ENCODE data around the gene ATG101. TPM values are rescaled to one million over a fixed set of nuclear protein-coding genes. Genes with fewer than 3 reads are reported as not detected.

Gene ATG101
- total and polyA plus RNA-seq, 2 of the 13 experiments (the other 11 are each of a cell fraction or from before 2014, with no cell fraction given), result 58.2 to 67.7 TPM

- no peak for FAIRE-seq
- intact Hi-C loops (cut with micrococcal nuclease; ENCODE audit: unreplicated experiment), result no loop called here
- Histone ChIP-seq H4K20me1 (ENCODE audit: insufficient read depth, low read length) (no peaks in the 10 kb centered on the region), H2AFZ (ENCODE audit: low read length) (no peak overlapping the region), H3K79me2 (ENCODE audit: insufficient read depth, low read length) (no peaks in the 10 kb centered on the region), H3K27me3 (ENCODE audit: control insufficient read depth in 1 of 2, insufficient read depth in 2 of 2, low read length in 2 of 2) (peaks cover 12 to 55% of the 10 kb centered on the region in 2 experiments), H3K27ac (ENCODE audit: extremely low read length, insufficient read depth, low read length) (no peak overlapping the region), H3K36me3 (replicated peaks in 1 of 2; ENCODE audit: control insufficient read depth in 1 of 2, insufficient read depth in 2 of 2, low read length in 2 of 2) (no peaks in the 10 kb centered on the region), H3K4me1 (ENCODE audit: insufficient read depth, low read length) (peaks cover 40% of the 10 kb centered on the region), H3K9me3 (ENCODE audit: low read length) (no peaks in the 10 kb centered on the region), H3K4me2 (ENCODE audit: low read depth, low read length) (no peak overlapping the region), H3K9ac (ENCODE audit: insufficient read depth, low read depth, low read length) (no peak overlapping the region), H3K4me3 (replicated peaks in 1 of 3; ENCODE audit: insufficient read depth in 1 of 3, low read depth in 2 of 3, low read length in 3 of 3) (no peak overlapping the region; a peak in 1 of 6 replicates)
- BruUV-seq (replicated peaks), result no TSS peak
- CTCF ChIA-PET (ENCODE audit: low intra/inter-chr PET ratio, low total read pairs), result no interaction called here
- in situ Hi-C loops (cut with HindIII; ENCODE audit: extremely low pct_ligation_motif_present, low pct_unique_long_range_greater_than_20kb), result no loop called here
- POLR2A ChIA-PET, result no interaction called here
- 27% methylated on average over 20 of the region's 22 CpGs for WGBS (ENCODE audit: low lambda C conversion rate)
- DNase-seq (ENCODE audit: low spot score), result no peak
- no peak for ATAC-seq
- TF ChIP-seq ZNF350 (CRISPR knock-in tag; IDR thresholded peaks at IDR 0.05; ENCODE audit: borderline replicate concordance, low read depth), result no peak
- TF ChIP-seq SALL2 (CRISPR knock-in tag; IDR thresholded peaks at IDR 0.05), result no peak
Measured at GRCh38 chr12:52086944-52087835, 17.4 kb downstream of the ATG101 start.

DNA sequence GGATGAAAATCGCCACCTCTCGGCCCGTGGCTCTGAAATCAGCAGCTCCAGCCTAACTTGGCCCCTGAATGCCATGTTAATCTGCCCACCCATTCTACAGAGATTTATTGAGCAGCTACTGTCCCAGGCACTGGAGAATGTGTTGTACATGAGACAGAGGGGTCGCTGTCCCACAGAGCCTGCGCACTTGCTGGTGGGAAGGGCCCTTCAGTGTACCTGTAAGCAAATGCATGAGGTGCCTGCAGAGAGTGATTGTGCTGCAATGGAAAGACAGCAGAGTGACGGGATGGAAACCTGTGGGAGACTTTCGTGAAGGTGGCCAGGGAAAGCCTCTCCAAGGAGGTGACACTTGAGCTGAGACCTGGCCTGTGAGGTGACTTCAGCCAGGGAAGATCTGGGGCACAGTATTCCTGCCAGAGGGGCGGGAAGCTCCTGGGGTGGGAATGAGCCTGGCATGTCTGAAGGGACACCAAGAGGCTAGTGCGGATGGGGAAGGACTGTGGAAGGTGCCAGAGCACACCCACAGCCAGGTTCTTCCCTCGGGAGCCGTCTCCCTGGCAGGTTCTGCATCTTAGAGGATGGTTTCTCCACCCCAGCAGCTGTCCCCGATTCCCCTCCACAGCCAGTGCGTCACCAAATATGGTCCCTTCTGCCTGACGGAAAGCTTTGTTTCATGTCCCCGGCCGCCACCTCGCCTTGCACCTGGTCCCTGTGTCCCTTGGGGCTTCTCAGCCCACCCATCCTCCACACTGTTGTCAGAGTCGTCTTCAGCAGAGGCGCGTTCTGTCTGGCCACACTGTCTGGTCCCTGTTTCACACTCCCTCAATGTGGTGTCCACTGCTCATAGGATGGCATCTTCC is 18.4 kb downstream of the ATG101 start:
- BruUV-seq (replicated peaks), result no TSS peak
- TF ChIP-seq ZNF468 (CRISPR knock-in tag; IDR thresholded peaks at IDR 0.05) (no peak), SIN3B (IDR thresholded peaks at IDR 0.05; ENCODE audit: low read length) (no peak), KMT2B (CRISPR knock-in tag; IDR thresholded peaks at IDR 0.05) (no peak), CTCF (CRISPR knock-in tag; IDR thresholded peaks at IDR 0.05) (peak; percentile 41), HDAC6 (IDR thresholded peaks at IDR 0.05; ENCODE audit: low read depth, low read length) (no peak), ZNF282 (IDR thresholded peaks at IDR 0.05; ENCODE audit: partially characterized antibody) (no peak)
- TF ChIP-seq, protein P1, sequence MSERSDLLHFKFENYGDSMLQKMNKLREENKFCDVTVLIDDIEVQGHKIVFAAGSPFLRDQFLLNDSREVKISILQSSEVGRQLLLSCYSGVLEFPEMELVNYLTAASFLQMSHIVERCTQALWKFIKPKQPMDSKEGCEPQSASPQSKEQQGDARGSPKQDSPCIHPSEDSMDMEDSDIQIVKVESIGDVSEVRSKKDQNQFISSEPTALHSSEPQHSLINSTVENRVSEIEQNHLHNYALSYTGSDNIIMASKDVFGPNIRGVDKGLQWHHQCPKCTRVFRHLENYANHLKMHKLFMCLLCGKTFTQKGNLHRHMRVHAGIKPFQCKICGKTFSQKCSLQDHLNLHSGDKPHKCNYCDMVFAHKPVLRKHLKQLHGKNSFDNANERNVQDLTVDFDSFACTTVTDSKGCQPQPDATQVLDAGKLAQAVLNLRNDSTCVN (CRISPR knock-in tag; IDR thresholded peaks at IDR 0.05; ENCODE audit: borderline replicate concordance), result no peak
- Histone ChIP-seq H3K79me2 (ENCODE audit: insufficient read depth, low read length) (no peaks in the 10 kb centered on the region), H3K9ac (ENCODE audit: insufficient read depth, low read depth, low read length) (no peak overlapping the region), H3K27ac (ENCODE audit: extremely low read length, insufficient read depth, low read length) (no peak overlapping the region), H3K9me3 (ENCODE audit: low read length) (no peaks in the 10 kb centered on the region), H3K4me1 (ENCODE audit: insufficient read depth, low read length) (peaks cover 37% of the 10 kb centered on the region), H3K36me3 (replicated peaks in 1 of 2; ENCODE audit: control insufficient read depth in 1 of 2, insufficient read depth in 2 of 2, low read length in 2 of 2) (no peaks in the 10 kb centered on the region), H4K20me1 (ENCODE audit: insufficient read depth, low read length) (no peaks in the 10 kb centered on the region), H3K27me3 (ENCODE audit: control insufficient read depth in 1 of 2, insufficient read depth in 2 of 2, low read length in 2 of 2) (peaks cover 12 to 55% of the 10 kb centered on the region in 2 experiments), H2AFZ (ENCODE audit: low read length) (no peak overlapping the region), H3K4me2 (ENCODE audit: low read depth, low read length) (no peak overlapping the region), H3K4me3 (replicated peaks in 1 of 3; ENCODE audit: insufficient read depth in 1 of 3, low read depth in 2 of 3, low read length in 3 of 3) (no peak overlapping the region)
- ATAC-seq (peak; percentile 29), FAIRE-seq (no peak), DNase-seq (ENCODE audit: low spot score) (no peak)
- ChIA-PET CTCF (ENCODE audit: low intra/inter-chr PET ratio, low total read pairs) (no interaction called here), POLR2A (no interaction called here)
- 35% methylated on average over 16 of the region's 20 CpGs for WGBS (ENCODE audit: low lambda C conversion rate)
- intact Hi-C loops (cut with micrococcal nuclease; ENCODE audit: unreplicated experiment), result no loop called here
- in situ Hi-C loops (cut with HindIII; ENCODE audit: extremely low pct_ligation_motif_present, low pct_unique_long_range_greater_than_20kb), result no loop called here

Data from HepG2 (cell line).